Smooth muscle cell (in vitro differentiated cells): ENCODE measurements around the gene MUC6. TPM values are rescaled to one million over a fixed set of nuclear protein-coding genes. Genes with fewer than 3 reads are reported as not detected.

ENCODE experiments used
- DNase-seq: peaks from one replicate; lab custom pipeline; 2025; ENCODE audit not compliant: unreplicated experiment; lab: John Stamatoyannopoulos, UW
- H2AFZ ChIP-seq: fragments of 200-600 bp; sonication (generic); 2 replicates; pipeline ENCODE4 v1.6.0; 2016; ENCODE audit warnings: antibody characterized with exemption, low read depth, mild to moderate bottlenecking
- H3F3A ChIP-seq: fragments of 200-600 bp; sonication (generic); 2 replicates; pipeline ENCODE4 v1.6.0; 2017; ENCODE audit warnings: antibody characterized with exemption, low read depth
- H3K27ac ChIP-seq: fragments of 200-600 bp; sonication (generic); 2 replicates; pipeline ENCODE4 v1.5.1; 2016; ENCODE audit warnings: low read depth, mild to moderate bottlenecking
- H3K27me3 ChIP-seq: fragments of 200-600 bp; sonication (generic); 2 replicates; pipeline ENCODE4 v1.6.1; 2016; ENCODE audit warnings: low read depth, mild to moderate bottlenecking
- H3K36me3 ChIP-seq: fragments of 200-600 bp; sonication (generic); 2 replicates; pipeline ENCODE4 v1.5.1; 2016; ENCODE audit warnings: low read depth
- H3K4me1 ChIP-seq: fragments of 200-600 bp; sonication (generic); 2 replicates; pipeline ENCODE4 v1.5.1; 2016; ENCODE audit warnings: low read depth
- H3K4me2 ChIP-seq: fragments of 200-600 bp; sonication (generic); 2 replicates; pipeline ENCODE4 v1.6.0; 2016; ENCODE audit warnings: mild to moderate bottlenecking
- H3K4me3 ChIP-seq: fragments of 200-600 bp; sonication (generic); 2 replicates; pipeline ENCODE4 v1.5.1; 2016; ENCODE audit warnings: mild to moderate bottlenecking
- H3K79me2 ChIP-seq: fragments of 200-600 bp; sonication (generic); 2 replicates; pipeline ENCODE4 v1.6.0; 2016; ENCODE audit warnings: low read depth, mild to moderate bottlenecking
- H3K9ac ChIP-seq: fragments of 200-600 bp; sonication (generic); 2 replicates; pipeline ENCODE4 v1.6.0; 2016; ENCODE audit warnings: low read depth
- H3K9me3 ChIP-seq: fragments of 200-600 bp; sonication (generic); replicated peaks from 2 replicates; pipeline ENCODE4 v1.5.1; 2016; ENCODE audit warnings: low read depth
- H4K20me1 ChIP-seq: fragments of 200-600 bp; sonication (generic); 2 replicates; pipeline ENCODE4 v1.6.0; 2016; ENCODE audit warnings: low read depth
- WGBS: methylation state at CpG from one replicate; pipeline ENCODE4 v1.1.7; 2016; ENCODE audit warnings: low lambda C conversion rate; 5-methylcytosine and 5-hydroxymethylcytosine counted together
- polyA plus RNA-seq: library from polyadenylated mRNA; unstranded; fragments of >200 nt; fragmentation: Nextera tagmentation; extraction: Ambion mirVana; gene quantifications from 2 replicates; pipeline ENCODE4 v1.2.1, GENCODE V29; 2016
- total RNA-seq: library from RNA; depleted of rRNA; stranded (reverse); fragments of >200 nt; gene quantifications from 2 replicates; pipeline ENCODE4 v1.2.3, GENCODE V29; 2014
- TF ChIP-seq, protein P1 (sequence below): fragments of 200-600 bp; sonication (generic); IDR thresholded peaks from 2 replicates; pipeline ENCODE4 v1.5.1; 2017; ENCODE audit warnings: borderline replicate concordance, mild to moderate bottlenecking, antibody characterized with exemption; ENCODE audit not compliant: insufficient read depth, poor library complexity, severe bottlenecking

The MUC6 gene
- total and polyA plus RNA-seq, 2 experiments from 2014 or later: not detected

DNA sequence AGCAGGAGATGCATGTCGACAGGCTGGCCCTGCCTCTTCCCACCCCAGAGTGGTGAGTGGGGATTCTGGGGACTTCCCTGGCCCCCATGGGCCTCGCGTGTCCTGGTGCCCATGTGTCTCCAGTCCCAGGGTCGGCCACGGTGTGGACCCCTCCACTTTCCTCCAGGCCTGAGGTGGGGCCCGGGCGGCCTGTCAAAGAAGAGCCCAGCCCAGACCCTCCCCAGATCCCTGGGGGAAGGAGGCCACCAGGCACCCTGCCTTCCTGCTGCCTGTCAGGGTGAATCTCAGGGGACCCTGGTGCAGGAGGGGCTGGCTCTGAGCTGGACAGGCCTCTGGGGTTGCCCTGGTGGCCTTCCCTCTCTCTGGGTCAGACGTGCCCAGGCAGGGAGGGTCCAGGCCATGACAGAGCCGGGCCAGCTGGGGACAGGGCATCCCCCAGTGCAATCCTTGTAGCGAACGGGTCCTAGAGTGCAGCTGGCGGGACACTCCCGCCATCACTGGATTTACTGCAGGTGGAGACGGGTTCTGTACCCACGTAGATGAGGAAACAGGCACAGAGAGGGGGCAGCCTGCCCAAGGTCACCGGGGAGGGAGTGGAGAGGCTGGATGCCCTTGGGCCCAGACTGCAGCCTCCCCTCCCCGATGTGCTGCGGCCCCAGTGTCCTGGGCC, 13.5 kb upstream of the MUC6 start:
- H3K9ac ChIP-seq: no peak overlapping the region
- 93% methylated on average over 18 of the region's 18 CpGs for WGBS

DNA sequence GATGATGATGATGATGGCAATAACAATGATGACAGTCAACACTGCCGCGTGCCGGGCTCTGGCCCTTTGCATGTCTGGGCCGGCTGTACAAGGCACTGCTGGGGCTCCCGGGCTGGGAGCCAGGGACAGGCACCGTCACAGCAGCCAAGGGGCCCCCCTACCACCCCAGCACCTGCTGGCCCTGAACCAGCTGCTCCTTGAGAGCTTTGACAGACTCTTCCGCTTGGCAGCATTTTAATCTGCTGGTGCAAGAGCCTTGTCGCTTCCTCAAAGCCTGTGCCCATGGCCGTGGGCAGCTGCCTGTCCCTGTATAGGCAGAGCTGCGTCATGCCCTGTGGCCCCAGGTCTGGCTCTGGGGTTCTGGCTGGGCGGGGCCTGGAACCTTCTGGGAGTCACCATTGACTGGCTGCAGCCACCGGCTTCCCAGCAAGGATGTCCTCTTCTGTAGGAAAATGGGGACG, 12.9 kb upstream of the MUC6 start:
- H3K79me2 ChIP-seq: no peaks in the 10 kb centered on the region
- H3K9me3 ChIP-seq: no peaks in the 10 kb centered on the region
- no peaks in the 10 kb centered on the region for H3K36me3 ChIP-seq
- H3K4me3 ChIP-seq: no peak overlapping the region
- H3K9ac ChIP-seq: no peak overlapping the region
- H2AFZ ChIP-seq: no peak overlapping the region
- peaks cover 5% of the 10 kb centered on the region for H3K27me3 ChIP-seq
- no peak overlapping the region for H3K27ac ChIP-seq
- no peak overlapping the region for H3K4me2 ChIP-seq
- H3K4me1 ChIP-seq: no peaks in the 10 kb centered on the region
- no peak for DNase-seq
- no peaks in the 10 kb centered on the region for H4K20me1 ChIP-seq
- TF ChIP-seq, protein P1, sequence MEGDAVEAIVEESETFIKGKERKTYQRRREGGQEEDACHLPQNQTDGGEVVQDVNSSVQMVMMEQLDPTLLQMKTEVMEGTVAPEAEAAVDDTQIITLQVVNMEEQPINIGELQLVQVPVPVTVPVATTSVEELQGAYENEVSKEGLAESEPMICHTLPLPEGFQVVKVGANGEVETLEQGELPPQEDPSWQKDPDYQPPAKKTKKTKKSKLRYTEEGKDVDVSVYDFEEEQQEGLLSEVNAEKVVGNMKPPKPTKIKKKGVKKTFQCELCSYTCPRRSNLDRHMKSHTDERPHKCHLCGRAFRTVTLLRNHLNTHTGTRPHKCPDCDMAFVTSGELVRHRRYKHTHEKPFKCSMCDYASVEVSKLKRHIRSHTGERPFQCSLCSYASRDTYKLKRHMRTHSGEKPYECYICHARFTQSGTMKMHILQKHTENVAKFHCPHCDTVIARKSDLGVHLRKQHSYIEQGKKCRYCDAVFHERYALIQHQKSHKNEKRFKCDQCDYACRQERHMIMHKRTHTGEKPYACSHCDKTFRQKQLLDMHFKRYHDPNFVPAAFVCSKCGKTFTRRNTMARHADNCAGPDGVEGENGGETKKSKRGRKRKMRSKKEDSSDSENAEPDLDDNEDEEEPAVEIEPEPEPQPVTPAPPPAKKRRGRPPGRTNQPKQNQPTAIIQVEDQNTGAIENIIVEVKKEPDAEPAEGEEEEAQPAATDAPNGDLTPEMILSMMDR: no peak
- no peaks in the 10 kb centered on the region for H3F3A ChIP-seq
- WGBS: 92% methylated on average over 13 of the region's 13 CpGs

More for the DNA sequence above, 13.5 kb upstream of the MUC6 start:
- Histone ChIP-seq H3K36me3 (no peaks in the 10 kb centered on the region), H4K20me1 (no peaks in the 10 kb centered on the region), H3K9me3 (no peaks in the 10 kb centered on the region), H3K4me2 (no peak overlapping the region), H3K27me3 (peaks cover 5% of the 10 kb centered on the region), H3K4me3 (no peak overlapping the region), H3K79me2 (no peaks in the 10 kb centered on the region), H2AFZ (no peak overlapping the region), H3F3A (no peaks in the 10 kb centered on the region), H3K27ac (no peak overlapping the region), H3K4me1 (no peaks in the 10 kb centered on the region)
- DNase-seq: no peak
- TF ChIP-seq, protein P1: no peak

DNA sequence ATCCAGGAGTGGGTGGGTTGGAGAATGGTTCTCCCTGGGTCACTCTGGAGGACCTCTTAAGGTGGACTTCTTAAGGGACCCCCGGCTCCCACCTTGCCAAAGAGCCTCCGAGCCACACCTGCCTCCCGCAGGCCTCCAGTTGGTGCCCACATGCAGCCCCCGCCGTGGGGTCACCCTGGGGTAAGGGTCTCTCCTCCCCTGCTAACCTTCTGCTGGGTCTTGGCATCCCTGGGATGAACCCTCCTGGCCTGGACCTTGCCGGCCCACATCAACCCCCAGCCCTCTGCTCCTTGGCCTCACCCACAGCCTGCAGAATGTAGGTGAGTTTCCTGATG, 12.5 kb upstream of the MUC6 start:
- no peak overlapping the region for H3K27ac ChIP-seq
- no peak overlapping the region for H3K9ac ChIP-seq
- TF ChIP-seq, protein P1: no peak
- H3K79me2 ChIP-seq: no peaks in the 10 kb centered on the region
- H3F3A ChIP-seq: no peaks in the 10 kb centered on the region
- H3K36me3 ChIP-seq: no peaks in the 10 kb centered on the region
- no peaks in the 10 kb centered on the region for H3K9me3 ChIP-seq
- H3K4me3 ChIP-seq: no peak overlapping the region
- no peaks in the 10 kb centered on the region for H4K20me1 ChIP-seq
- WGBS: 96% methylated on average over 6 of the region's 6 CpGs
- H2AFZ ChIP-seq: no peak overlapping the region
- DNase-seq: no peak
- no peak overlapping the region for H3K4me2 ChIP-seq
- H3K27me3 ChIP-seq: peaks cover 6% of the 10 kb centered on the region
- no peaks in the 10 kb centered on the region for H3K4me1 ChIP-seq
